Stimulated activated CD4-positive, alpha-beta T cell treated with anti-CD3 and anti-CD28 coated beads, Interleukin-15, amount 100 ng/mL, for 1 hour (primary cell): ENCODE measurements around the gene LRP1.

ENCODE experiments used
- DNase-seq, 2 donors: peaks; one replicate each; pipeline ENCODE4 v3.0.0-alpha.2; 2020; ENCODE audit warnings: low read depth in 1 of 2, low spot score in 1 of 2

Gene LRP1

GRCh38 chr12:57221169-57221917, 93.1 kb downstream of the LRP1 start:
- no peak for DNase-seq

- DNase-seq, result no peak
Observed at GRCh38 chr12:57222286-57223190, 94.3 kb downstream of the LRP1 start.

GRCh38 chr12:57223191-57224165, 95.2 kb downstream of the LRP1 start:
- no peak for DNase-seq

- no peak for DNase-seq
Observed at GRCh38 chr12:57224278-57224972, 96.1 kb downstream of the LRP1 start.

GRCh38 chr12:57224973-57225679, 96.8 kb downstream of the LRP1 start:
- DNase-seq, result no peak

GRCh38 chr12:57225680-57226210, 97.5 kb downstream of the LRP1 start:
- DNase-seq, result no peak

- DNase-seq, result no peak
Observed at GRCh38 chr12:57226588-57227314, 98.5 kb downstream of the LRP1 start.

- no peak for DNase-seq
Observed at GRCh38 chr12:57227315-57228115, 99.2 kb downstream of the LRP1 start.

GRCh38 chr12:57229046-57229633, 100.9 kb downstream of the LRP1 start:
- no peak for DNase-seq

- peak; percentile 80 to 84 for DNase-seq
Observed at GRCh38 chr12:57229634-57230380, 101.5 kb downstream of the LRP1 start, which contains the start of gene SHMT2. SHMT2 (plus strand) TSS chr12:57229711; CDS start chr12:57229779, 68 bp downstream.

GRCh38 chr12:57230381-57231155, 102.3 kb downstream of the LRP1 start:
- DNase-seq, result no peak

GRCh38 chr12:57231276-57232021, 103.2 kb downstream of the LRP1 start:
- DNase-seq, result no peak

- no peak for DNase-seq
Observed at GRCh38 chr12:57232156-57232756, 104.0 kb downstream of the LRP1 start.

- DNase-seq, result no peak
Observed at GRCh38 chr12:57233357-57234232, 105.3 kb downstream of the LRP1 start.
